H1 (cell line): ENCODE results near the gene PPP2R3A. TPM values are rescaled to one million over a fixed set of nuclear protein-coding genes. Genes with fewer than 3 reads are reported as not detected.

Experiments used
- CTCF ChIA-PET: fragments of 300-600 bp; sonication (Branson Sonifier 250); formaldehyde crosslinking; loops from one replicate; lab custom pipeline; 2021; ENCODE audit not compliant: partially characterized antibody; lab: Charles Lee
- POLR2A ChIA-PET: fragments of 300-600 bp; sonication (Branson Sonifier 250); formaldehyde crosslinking; loops from one replicate; lab custom pipeline; 2021; ENCODE audit warnings: inconsistent platforms; ENCODE audit not compliant: partially characterized antibody; lab: Charles Lee
- DNase-seq, 2 experiments: peaks; one replicate each; pipeline versions ENCODE4 v3.0.0 to v3.0.0-alpha.2; 2010 to 2022; ENCODE audit warnings: low spot score in 2 of 2, low read depth in 1 of 2, mixed read lengths in 1 of 2
- FAIRE-seq: peaks from 2 replicates; lab custom pipeline; 2011; peaks lifted over from hg19 to GRCh38; lab: Jason Lieb, UNC
- H2AFZ ChIP-seq: 2 replicates; pipeline ENCODE4 v1.8.1; 2012; ENCODE audit warnings: low read length, inconsistent platforms
- H2AK5ac ChIP-seq: 2 replicates; pipeline ENCODE4 v1.6.1; 2013; ENCODE audit warnings: low read depth, low read length
- H2BK120ac ChIP-seq: replicated peaks from 2 replicates; pipeline ENCODE3; 2013; ENCODE audit warnings: low read depth, low read length, inconsistent platforms
- H2BK12ac ChIP-seq: 2 replicates; pipeline ENCODE4 v1.6.1; 2013; ENCODE audit warnings: low read depth, low read length
- H2BK15ac ChIP-seq: 2 replicates; pipeline ENCODE4 v1.6.1; 2013; ENCODE audit warnings: low read length
- H2BK20ac ChIP-seq: 2 replicates; pipeline ENCODE4 v1.6.1; 2013; ENCODE audit warnings: low read length
- H2BK5ac ChIP-seq: 2 replicates; pipeline ENCODE4 v1.6.1; 2013; ENCODE audit warnings: low read depth, low read length
- H3K14ac ChIP-seq: 2 replicates; pipeline ENCODE4 v1.6.1; 2013; ENCODE audit warnings: inconsistent platforms; ENCODE audit not compliant: insufficient read length
- H3K18ac ChIP-seq: 2 replicates; pipeline ENCODE4 v1.6.1; 2013; ENCODE audit warnings: low read length; ENCODE audit errors: extremely low read depth
- H3K23ac ChIP-seq: 2 replicates; pipeline ENCODE4 v1.6.1; 2013; ENCODE audit warnings: inconsistent platforms; ENCODE audit not compliant: insufficient read length
- H3K23me2 ChIP-seq: 2 replicates; pipeline ENCODE4 v1.6.1; 2013; ENCODE audit warnings: low read depth, low read length
- H3K27ac ChIP-seq: 2 replicates; pipeline ENCODE4 v1.6.1; 2011; ENCODE audit warnings: low read depth, low read length, inconsistent platforms
- H3K27me3 ChIP-seq, 4 experiments: replicated peaks in 1 of 4; 1 replicate in 1 of 4; 2 replicates in 3 of 4; pipeline versions ENCODE4 v1.6.1 to v1.8.1; 2011 to 2013; ENCODE audit warnings: low read length in 3 of 4, mild to moderate bottlenecking in 3 of 4, inconsistent platforms in 2 of 4, mixed read lengths in 2 of 4, moderate library complexity in 1 of 4; ENCODE audit not compliant: control insufficient read depth in 3 of 4, insufficient read depth in 3 of 4; ENCODE audit errors: extremely low read depth in 1 of 4
- H3K36me3 ChIP-seq, 4 experiments: 2 replicates each; pipeline versions ENCODE4 v1.6.1 to v1.8.1; 2011 to 2013; ENCODE audit warnings: mild to moderate bottlenecking in 4 of 4, low read length in 3 of 4, moderate library complexity in 2 of 4, control low read depth in 1 of 4, inconsistent platforms in 1 of 4; ENCODE audit not compliant: insufficient read depth in 4 of 4, control insufficient read depth in 2 of 4
- H3K4ac ChIP-seq: replicated peaks from 2 replicates; pipeline ENCODE3; 2013; ENCODE audit warnings: low read length, low read depth, mixed read lengths, inconsistent platforms; ENCODE audit not compliant: insufficient read length
- H3K4me1 ChIP-seq, 4 experiments: replicated peaks in 1 of 4; 1 replicate in 1 of 4; 2 replicates in 3 of 4; pipeline versions ENCODE4 v1.6.1 to v1.8.1; 2011 to 2013; ENCODE audit warnings: low read length in 3 of 4, inconsistent platforms in 2 of 4, mixed read lengths in 1 of 4; ENCODE audit not compliant: insufficient read depth in 4 of 4, control insufficient read depth in 3 of 4
- H3K4me2 ChIP-seq, 2 experiments: 2 replicates each; pipeline versions ENCODE4 v1.6.1 to v1.8.1; 2011 to 2013; ENCODE audit warnings: low read depth in 2 of 2, low read length in 2 of 2, control low read depth in 1 of 2, inconsistent platforms in 1 of 2, mild to moderate bottlenecking in 1 of 2; ENCODE audit not compliant: insufficient read depth in 1 of 2
- H3K4me3 ChIP-seq, 4 experiments: fragments of 200-600, 300-600 bp in 1 of 4; sonication (generic), shearing (Covaris generic), sonication (Bioruptor Twin) in 1 of 4; 2 replicates each; pipeline versions ENCODE4 v1.5.1 to v1.8.1; 2011 to 2016; ENCODE audit warnings: low read length in 4 of 4, low read depth in 3 of 4, control low read depth in 2 of 4, inconsistent platforms in 2 of 4, mild to moderate bottlenecking in 2 of 4, mixed read lengths in 1 of 4, moderate library complexity in 1 of 4; ENCODE audit not compliant: insufficient read depth in 2 of 4; ENCODE audit errors: extremely low read depth in 1 of 4
- H3K56ac ChIP-seq: replicated peaks from 2 replicates; pipeline ENCODE3; 2013; ENCODE audit warnings: low read depth, mild to moderate bottlenecking, mixed read lengths, low read length, inconsistent platforms; ENCODE audit not compliant: insufficient read length
- H3K79me1 ChIP-seq: 2 replicates; pipeline ENCODE4 v1.6.1; 2013; ENCODE audit warnings: low read depth, low read length, control low read depth
- H3K79me2 ChIP-seq, 2 experiments: 2 replicates each; pipeline versions ENCODE4 v1.6.1 to v1.8.1; 2012 to 2013; ENCODE audit warnings: low read length in 2 of 2, mild to moderate bottlenecking in 2 of 2, inconsistent platforms in 1 of 2; ENCODE audit not compliant: insufficient read depth in 2 of 2, control insufficient read depth in 1 of 2
- H3K9ac ChIP-seq, 4 experiments: replicated peaks in 1 of 4; 1 replicate in 1 of 4; 2 replicates in 3 of 4; pipeline versions ENCODE4 v1.6.1 to v1.8.1; 2011 to 2013; ENCODE audit warnings: low read depth in 3 of 4, low read length in 3 of 4, control low read depth in 2 of 4, mild to moderate bottlenecking in 2 of 4, moderate library complexity in 2 of 4, inconsistent platforms in 1 of 4; ENCODE audit errors: extremely low read depth in 1 of 4
- H3K9me3 ChIP-seq, 2 experiments: 2 replicates each; pipeline versions ENCODE4 v1.6.1 to v1.8.1; 2012 to 2013; ENCODE audit warnings: mild to moderate bottlenecking in 2 of 2, moderate library complexity in 2 of 2, control low read depth in 1 of 2, inconsistent platforms in 1 of 2, low read depth in 1 of 2, low read length in 1 of 2, mixed read lengths in 1 of 2; ENCODE audit not compliant: insufficient read depth in 2 of 2
- H4K20me1 ChIP-seq, 2 experiments: replicated peaks in 1 of 2; 2 replicates each; pipeline versions ENCODE3 to v1.8.1; 2011 to 2013; ENCODE audit warnings: inconsistent platforms in 2 of 2, low read length in 2 of 2, mild to moderate bottlenecking in 1 of 2; ENCODE audit not compliant: insufficient read depth in 2 of 2, control insufficient read depth in 1 of 2
- H4K5ac ChIP-seq: 2 replicates; pipeline ENCODE4 v1.6.1; 2013; ENCODE audit warnings: low read length, low read depth, mixed read lengths, inconsistent platforms; ENCODE audit not compliant: insufficient read length
- H4K8ac ChIP-seq: 2 replicates; pipeline ENCODE4 v1.8.0; 2013; ENCODE audit warnings: mild to moderate bottlenecking, moderate library complexity, low read length, inconsistent platforms; ENCODE audit not compliant: insufficient read depth; ENCODE audit errors: extremely low read depth
- H4K91ac ChIP-seq: replicated peaks from 2 replicates; pipeline ENCODE3; 2013; ENCODE audit warnings: low read length, mixed read lengths, inconsistent platforms; ENCODE audit not compliant: insufficient read length
- BACH1 ChIP-seq: IDR thresholded peaks from 2 replicates; pipeline ENCODE4 v1.6.1; 2012; ENCODE audit warnings: low read length, improper control_type of control experiment
- BCL11A ChIP-seq, 2 experiments: IDR thresholded peaks; one replicate each; pipeline ENCODE4 v1.6.1; 2011; ENCODE audit warnings: low read depth in 2 of 2, low read length in 2 of 2, mild to moderate bottlenecking in 2 of 2
- CHD1 ChIP-seq: IDR thresholded peaks from 2 replicates; pipeline ENCODE4 v1.6.1; 2012; ENCODE audit warnings: low read depth, low read length, improper control_type of control experiment
- EGR1 ChIP-seq: IDR thresholded peaks from 2 replicates; pipeline ENCODE4 v1.6.1; 2011; ENCODE audit warnings: low read depth, low read length, borderline replicate concordance
- GABPA ChIP-seq: IDR thresholded peaks from 2 replicates; pipeline ENCODE4 v1.6.1; 2011; ENCODE audit warnings: mild to moderate bottlenecking, low read length, moderate library complexity, borderline replicate concordance; ENCODE audit not compliant: insufficient read depth
- SP4 ChIP-seq: IDR thresholded peaks from 2 replicates; pipeline ENCODE4 v1.6.1; 2012; ENCODE audit warnings: low read length, inconsistent platforms
- WGBS, 2 experiments: shearing (Covaris generic) in 1 of 2; methylation state at CpG; one replicate each; pipeline versions ENCODE4 v1.1.6 to v1.1.7; 2013 to 2015; ENCODE audit warnings: low lambda C conversion rate in 2 of 2, mixed read lengths in 2 of 2, inconsistent platforms in 1 of 2, low coverage in 1 of 2, missing lambda C conversion rate in 1 of 2; ENCODE audit not compliant: insufficient replicate concordance in 2 of 2, insufficient coverage in 1 of 2, insufficient read length in 1 of 2; ENCODE audit errors: extremely low coverage in 1 of 2, missing lambda C conversion rate in 1 of 2; 5-methylcytosine and 5-hydroxymethylcytosine counted together
- polyA plus RNA-seq, 7 experiments: library from polyadenylated mRNA; depleted of rRNA in 3 of 7; stranded (reverse) in 5 of 7; unstranded in 2 of 7; fragments of >200 nt in 5 of 7; fragments of 200-250 nt in 2 of 7; gene quantifications; 1 replicate in 5 of 7; 2 replicates in 1 of 7; 4 replicates in 1 of 7; pipeline versions ENCODE4 v1.2.1 to v1.2.3, GENCODE V29; 2011 to 2013; ENCODE audit warnings: missing spikeins in 2 of 7, mixed read lengths in 2 of 7
- total RNA-seq: library from RNA; stranded (reverse); fragmentation: NEBNext Ultra II Directional; extraction: Animal tissue kit (Norgen Biotek cat#: 25700); gene quantifications from 2 replicates; pipeline ENCODE4 v1.2.1, GENCODE V29; 2021

Gene PPP2R3A
- total and polyA plus RNA-seq, 2 of the 8 experiments (the other 6 are each of a cell fraction or from before 2014, with no cell fraction given): 4.1 to 15.2 TPM

DNA sequence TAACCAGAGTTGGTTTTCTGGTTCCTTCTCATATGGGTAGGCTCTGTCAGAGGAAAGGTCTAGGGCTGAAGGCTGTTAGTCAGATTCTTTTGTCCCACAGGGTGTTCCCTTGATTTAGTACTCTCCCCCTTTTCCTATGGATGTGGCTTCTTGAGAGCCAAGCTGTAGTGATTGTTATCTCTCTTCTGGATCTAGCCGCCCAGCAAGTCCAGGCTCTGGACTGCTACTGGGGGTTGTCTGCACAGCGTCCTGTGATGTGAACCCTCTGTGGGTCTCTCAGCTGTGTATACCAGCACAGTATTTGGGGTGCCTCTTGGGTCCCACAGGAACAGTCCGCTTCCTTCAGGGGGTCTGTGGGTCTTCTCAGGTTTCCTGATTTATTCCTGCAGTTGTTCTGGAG lies 70.8 kb downstream of the PPP2R3A start:
- Histone ChIP-seq H3K27me3 (no peaks in the 10 kb centered on the region), H2AK5ac (no peak overlapping the region), H3K9ac (no peak overlapping the region), H4K91ac (no peak overlapping the region), H3K23me2 (no peaks in the 10 kb centered on the region), H4K8ac (no peak overlapping the region), H3K14ac (no peak overlapping the region), H2BK5ac (no peak overlapping the region), H3K4ac (no peak overlapping the region), H3K56ac (no peak overlapping the region), H3K23ac (no peak overlapping the region), H3K79me2 (no peaks in the 10 kb centered on the region), H2AFZ (no peak overlapping the region), H3K27ac (no peak overlapping the region), H3K18ac (no peak overlapping the region), H4K5ac (no peak overlapping the region), H3K4me2 (no peak overlapping the region), H2BK15ac (no peak overlapping the region), H3K4me1 (no peaks in the 10 kb centered on the region), H2BK120ac (no peak overlapping the region), H2BK12ac (no peak overlapping the region), H3K36me3 (peaks cover 0 to 4% (median 0%) of the 10 kb centered on the region in 4 experiments; a peak in 1 of 8 replicates), H3K4me3 (no peak overlapping the region), H4K20me1 (no peaks in the 10 kb centered on the region), H2BK20ac (no peak overlapping the region), H3K79me1 (no peaks in the 10 kb centered on the region), H3K9me3 (no peaks in the 10 kb centered on the region)
- FAIRE-seq: no peak
- no peak for DNase-seq
- no peak for TF ChIP-seq BACH1
- no peak for TF ChIP-seq CHD1
- no peak for TF ChIP-seq GABPA
- TF ChIP-seq BCL11A (IDR thresholded peaks at IDR 0.05; ENCODE audit: low read depth in 2 of 2, low read length in 2 of 2): no peak
- TF ChIP-seq EGR1: no peak
- TF ChIP-seq SP4: no peak
- POLR2A ChIA-PET: interaction anchor here (1.3 kb wide), 1 partner anchor 113 kb away, joined by 4 read pairs; no protein-coding TSS in a partner anchor
- CTCF ChIA-PET: interaction anchor here (0.6 to 2.4 kb wide), 6 partner anchors 12 to 694 kb away, joined by 3 to 10 read pairs (median 4); no protein-coding TSS in a partner anchor
- WGBS, 2 experiments: 95% methylated on average over 3 of the region's 3 CpGs; no CpG with 5 or more reads in 1 of the 2 experiments
